Mesothelial cell of epicardium (in vitro differentiated cells): ENCODE measurements around the gene USH2A. TPM values are rescaled to one million over a fixed set of nuclear protein-coding genes. Genes with fewer than 3 reads are reported as not detected.

Experiments used
- DNase-seq, 2 experiments: peaks; one replicate each; pipeline ENCODE4 v3.0.0; 2021; ENCODE audit warnings: low spot score in 2 of 2; ENCODE audit not compliant: unreplicated experiment in 2 of 2
- H3K27ac Mint-ChIP-seq: 2 replicates; pipeline ENCODE4 v1.8.0; 2021; ENCODE audit warnings: mixed read lengths
- H3K27me3 Mint-ChIP-seq: 2 replicates; pipeline ENCODE4 v1.8.0; 2021; ENCODE audit warnings: low read depth, mixed read lengths
- H3K36me3 Mint-ChIP-seq: 2 replicates; pipeline ENCODE4 v1.8.0; 2021; ENCODE audit warnings: mixed read lengths
- H3K4me1 Mint-ChIP-seq: 2 replicates; pipeline ENCODE4 v1.8.0; 2021; ENCODE audit warnings: mixed read lengths
- H3K4me3 Mint-ChIP-seq: 2 replicates; pipeline ENCODE4 v1.8.0; 2021; ENCODE audit warnings: mild to moderate bottlenecking, moderate library complexity, mixed read lengths
- H3K9me3 Mint-ChIP-seq: 2 replicates; pipeline ENCODE4 v1.8.0; 2021; ENCODE audit warnings: mixed read lengths
- CTCF ChIP-seq: fragments of 200-600 bp; sonication (generic); IDR thresholded peaks from one replicate; pipeline ENCODE4 v1.5.0; 2021; ENCODE audit warnings: antibody characterized with exemption; ENCODE audit not compliant: unreplicated experiment
- total RNA-seq: library from RNA; stranded (reverse); gene quantifications from 3 replicates; pipeline ENCODE4 v1.2.1, GENCODE V29; 2021

The USH2A gene
- total RNA-seq, 1 donor from 2014 or later, result 0.02 TPM

- H3K4me1 Mint-ChIP-seq, result peaks cover 3% of the 10 kb centered on the region
- H3K27me3 Mint-ChIP-seq, result no peaks in the 10 kb centered on the region
- TF ChIP-seq CTCF, result no peak
- H3K27ac Mint-ChIP-seq, result no peak overlapping the region
- peaks cover 31% of the 10 kb centered on the region for H3K9me3 Mint-ChIP-seq
- H3K4me3 Mint-ChIP-seq, result no peak overlapping the region
- no peaks in the 10 kb centered on the region for H3K36me3 Mint-ChIP-seq
- no peak for DNase-seq
Measured at GRCh38 chr1:216258386-216258785, 164.9 kb downstream of the USH2A start.

- no peak overlapping the region for H3K27ac Mint-ChIP-seq
- H3K9me3 Mint-ChIP-seq, result peaks cover 14% of the 10 kb centered on the region
- DNase-seq, result no peak
- H3K4me3 Mint-ChIP-seq, result no peak overlapping the region
- H3K4me1 Mint-ChIP-seq, result no peaks in the 10 kb centered on the region
- H3K27me3 Mint-ChIP-seq, result peaks cover 8% of the 10 kb centered on the region
- no peak for TF ChIP-seq CTCF
- no peaks in the 10 kb centered on the region for H3K36me3 Mint-ChIP-seq
Measured at GRCh38 chr1:216250861-216251260, 172.4 kb downstream of the USH2A start.

GRCh38 chr1:216248628-216249027 lies 174.6 kb downstream of the USH2A start:
- H3K4me1 Mint-ChIP-seq, result no peaks in the 10 kb centered on the region

GRCh38 chr1:216247937-216248336 lies 175.3 kb downstream of the USH2A start:
- no peak for TF ChIP-seq CTCF
- no peak overlapping the region for H3K4me3 Mint-ChIP-seq
- DNase-seq, result no peak
- no peak overlapping the region for H3K27ac Mint-ChIP-seq
- no peaks in the 10 kb centered on the region for H3K36me3 Mint-ChIP-seq
- H3K9me3 Mint-ChIP-seq, result no peaks in the 10 kb centered on the region
- H3K4me1 Mint-ChIP-seq, result no peaks in the 10 kb centered on the region
- peaks cover 22% of the 10 kb centered on the region for H3K27me3 Mint-ChIP-seq

More at GRCh38 chr1:216248628-216249027, 174.6 kb downstream of the USH2A start:
- no peak for DNase-seq
- no peaks in the 10 kb centered on the region for H3K36me3 Mint-ChIP-seq
- peaks cover 1% of the 10 kb centered on the region for H3K9me3 Mint-ChIP-seq
- H3K4me3 Mint-ChIP-seq, result no peak overlapping the region
- peaks cover 22% of the 10 kb centered on the region for H3K27me3 Mint-ChIP-seq
- no peak for TF ChIP-seq CTCF
- no peak overlapping the region for H3K27ac Mint-ChIP-seq

GRCh38 chr1:216246577-216247203 lies 176.6 kb downstream of the USH2A start:
- Mint-ChIP-seq H3K36me3 (no peaks in the 10 kb centered on the region), H3K9me3 (no peaks in the 10 kb centered on the region), H3K27me3 (peaks cover 22% of the 10 kb centered on the region), H3K4me3 (no peak overlapping the region), H3K4me1 (no peaks in the 10 kb centered on the region), H3K27ac (no peak overlapping the region)
- TF ChIP-seq CTCF, result no peak
- no peak for DNase-seq
